Liver (tissue), 9 donors: Measurements from ENCODE around the gene TSPOAP1. TPM values are rescaled to one million over a fixed set of nuclear protein-coding genes. Genes with fewer than 3 reads are reported as not detected.

Source experiments
- DNase-seq: peaks from one replicate; pipeline ENCODE4 v3.0.0-alpha.2; 2017; ENCODE audit warnings: low spot score
- H3K27ac ChIP-seq, 2 donors: one replicate each; pipeline ENCODE4 v1.7.0; 2013; ENCODE audit warnings: inconsistent platforms in 2 of 2, low read length in 2 of 2, control low read depth in 1 of 2, low read depth in 1 of 2, mild to moderate bottlenecking in 1 of 2
- H3K27me3 ChIP-seq, 4 donors: one replicate each; pipeline versions ENCODE4 v1.6.1 to v1.7.0; 2013; ENCODE audit warnings: low read length in 3 of 4, inconsistent platforms in 1 of 4, mild to moderate bottlenecking in 1 of 4, moderate library complexity in 1 of 4; ENCODE audit not compliant: control insufficient read depth in 4 of 4, insufficient read depth in 4 of 4
- H3K36me3 ChIP-seq, 4 donors: one replicate each; pipeline versions ENCODE4 v1.6.1 to v1.7.0; 2013; ENCODE audit warnings: low read length in 3 of 4, mild to moderate bottlenecking in 3 of 4, low read depth in 1 of 4, moderate library complexity in 1 of 4; ENCODE audit not compliant: control insufficient read depth in 4 of 4, insufficient read depth in 3 of 4
- H3K4me1 ChIP-seq, 4 donors: one replicate each; pipeline versions ENCODE4 v1.6.1 to v1.7.0; 2013; ENCODE audit warnings: low read length in 3 of 4, mild to moderate bottlenecking in 3 of 4, moderate library complexity in 1 of 4; ENCODE audit not compliant: control insufficient read depth in 4 of 4, insufficient read depth in 4 of 4
- H3K4me3 ChIP-seq, 3 donors: one replicate each; pipeline versions ENCODE4 v1.6.1 to v1.7.0; 2013; ENCODE audit warnings: low read length in 3 of 3, control low read depth in 1 of 3, low read depth in 1 of 3, mild to moderate bottlenecking in 1 of 3
- H3K9ac ChIP-seq, 2 donors: one replicate each; pipeline ENCODE4 v1.7.0; 2013; ENCODE audit warnings: low read length in 2 of 2, mild to moderate bottlenecking in 2 of 2, moderate library complexity in 2 of 2, control low read depth in 1 of 2, low read depth in 1 of 2
- H3K9me3 ChIP-seq, 4 donors: one replicate each; pipeline versions ENCODE4 v1.6.1 to v1.7.0; 2013; ENCODE audit warnings: low read length in 3 of 4; ENCODE audit not compliant: control insufficient read depth in 4 of 4
- CTCF ChIP-seq: fragments of 150-350 bp; IDR thresholded peaks from 2 replicates; pipeline ENCODE4 v1.5.1; 2017; ENCODE audit warnings: improper control_type of control experiment, low read depth, low read length; ENCODE audit not compliant: missing input control
- EGR1 ChIP-seq, 2 donors: IDR thresholded peaks; 2 replicates each; pipeline ENCODE4 v1.6.1; 2016 to 2018; ENCODE audit warnings: antibody characterized with exemption in 2 of 2, low read depth in 2 of 2
- FOXA1 ChIP-seq: IDR thresholded peaks from 2 replicates; pipeline ENCODE4 v1.6.1; 2016; ENCODE audit warnings: antibody characterized with exemption
- FOXA2 ChIP-seq: IDR thresholded peaks from 2 replicates; pipeline ENCODE4 v1.6.1; 2016; ENCODE audit warnings: antibody characterized with exemption
- GABPA ChIP-seq, 2 donors: IDR thresholded peaks in 1 of 2; conservative IDR thresholded peaks in 1 of 2; 2 replicates each; pipeline ENCODE4 v1.6.1; 2016; ENCODE audit warnings: antibody characterized with exemption in 2 of 2, mild to moderate bottlenecking in 1 of 2, moderate library complexity in 1 of 2
- HNF4A ChIP-seq, 2 donors: conservative IDR thresholded peaks; 2 replicates each; pipeline ENCODE4 v1.6.1; 2016; ENCODE audit warnings: antibody characterized with exemption in 2 of 2, mild to moderate bottlenecking in 2 of 2
- HNF4G ChIP-seq: IDR thresholded peaks from 2 replicates; pipeline ENCODE4 v1.6.1; 2016; ENCODE audit warnings: antibody characterized with exemption
- JUND ChIP-seq, 2 donors: IDR thresholded peaks; 2 replicates each; pipeline ENCODE4 v1.6.1; 2016; ENCODE audit warnings: antibody characterized with exemption in 2 of 2
- NR2F2 ChIP-seq: IDR thresholded peaks from 2 replicates; pipeline ENCODE4 v1.6.1; 2016; ENCODE audit warnings: antibody characterized with exemption
- RAD21 ChIP-seq, 2 donors: IDR thresholded peaks; 2 replicates each; pipeline ENCODE4 v1.6.1; 2016; ENCODE audit warnings: antibody characterized with exemption in 2 of 2, mild to moderate bottlenecking in 2 of 2
- REST ChIP-seq: IDR thresholded peaks from 2 replicates; pipeline ENCODE4 v1.6.1; 2016; ENCODE audit warnings: antibody characterized with exemption, mild to moderate bottlenecking
- RXRA ChIP-seq, 2 donors: IDR thresholded peaks; 2 replicates each; pipeline ENCODE4 v1.6.1; 2017 to 2018; ENCODE audit warnings: antibody characterized with exemption in 2 of 2, mild to moderate bottlenecking in 1 of 2
- SP1 ChIP-seq: IDR thresholded peaks from 2 replicates; pipeline ENCODE4 v1.6.1; 2018; ENCODE audit warnings: antibody characterized with exemption, mild to moderate bottlenecking
- TAF1 ChIP-seq: conservative IDR thresholded peaks from 2 replicates; pipeline ENCODE4 v1.6.1; 2016; ENCODE audit warnings: antibody characterized with exemption, mild to moderate bottlenecking
- YY1 ChIP-seq: IDR thresholded peaks from 2 replicates; pipeline ENCODE4 v1.6.1; 2016; ENCODE audit warnings: antibody characterized with exemption, mild to moderate bottlenecking
- ZBTB33 ChIP-seq: IDR thresholded peaks from 2 replicates; pipeline ENCODE4 v1.6.1; 2016; ENCODE audit warnings: antibody characterized with exemption
- whole genome bisulfite sequencing: extraction: QIAGEN DNeasy Blood & Tissue Kit; methylation state at CpG from one replicate; pipeline ENCODE4 v1.1.7; 2013; 5-methylcytosine and 5-hydroxymethylcytosine counted together
- polyA plus RNA-seq, 2 donors: library from polyadenylated mRNA; stranded (reverse) in 1 of 2; unstranded in 1 of 2; fragments of 200-250 nt in 1 of 2; fragments of >200 nt in 1 of 2; fragmentation: Nextera tagmentation in 1 of 2; extraction: Ambion mirVana in 1 of 2; gene quantifications; one replicate each; pipeline versions ENCODE4 v1.2.1 to v1.2.3, GENCODE V29; 2013 to 2015
- total RNA-seq, 2 donors: library from RNA; depleted of rRNA; stranded (reverse); fragments of >200 nt; gene quantifications; one replicate each; pipeline ENCODE4 v1.2.3, GENCODE V29; 2014
- TF ChIP-seq, protein P1 (sequence below): IDR thresholded peaks from 2 replicates; pipeline ENCODE4 v1.6.1; 2016; ENCODE audit warnings: antibody characterized with exemption
- TF ChIP-seq, protein P2 (sequence below): IDR thresholded peaks from 2 replicates; pipeline ENCODE4 v1.6.1; 2016; ENCODE audit warnings: antibody characterized with exemption
- donor health status: healthy.
- donor health status: healthy.
- donor health status: healthy.
- donor health status: healthy.
- donor health status: healthy.

The TSPOAP1 gene
- total and polyA plus RNA-seq, 4 donors: 1.5 to 4.6 (median 2.6) TPM

DNA sequence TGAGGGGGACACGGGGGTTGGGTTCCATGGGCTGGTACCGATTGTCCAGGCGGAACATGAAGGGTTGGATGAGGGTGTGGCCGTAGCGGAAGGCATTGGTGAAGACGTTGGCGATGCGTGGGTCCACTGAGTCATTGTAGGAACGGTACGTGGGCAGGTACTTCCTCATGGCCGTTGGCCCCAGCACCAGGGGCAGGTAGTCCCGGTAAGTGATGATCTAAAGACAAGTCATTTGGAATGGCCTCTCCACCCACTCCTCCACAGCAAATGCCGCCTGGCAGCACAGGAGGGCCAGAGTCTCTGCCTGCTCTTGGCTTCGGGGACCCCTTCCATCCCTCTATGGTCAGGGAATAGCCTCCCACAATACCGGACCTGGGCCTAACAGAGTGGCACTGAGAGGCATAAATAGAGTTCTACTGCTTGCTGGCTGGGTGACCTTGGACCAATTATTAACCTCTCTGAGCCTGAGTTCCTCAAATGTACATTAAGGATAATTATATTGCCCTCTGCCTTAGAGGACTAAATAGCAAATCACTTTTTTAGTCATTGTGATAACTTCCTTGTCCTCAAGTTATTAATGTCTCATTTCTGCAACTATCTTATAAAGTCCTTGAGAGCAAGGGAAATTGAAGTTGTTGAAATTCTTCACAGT is 55.0 kb downstream of the TSPOAP1 start:
- Histone ChIP-seq H3K27ac (no peak overlapping the region), H3K36me3 (no peaks in the 10 kb centered on the region), H3K27me3 (no peaks in the 10 kb centered on the region), H3K9ac (no peak overlapping the region), H3K9me3 (no peaks in the 10 kb centered on the region), H3K4me3 (no peak overlapping the region), H3K4me1 (no peaks in the 10 kb centered on the region)
- no peak for DNase-seq
- TF ChIP-seq NR2F2 (no peak), YY1 (no peak), SP1 (no peak), EGR1 (IDR thresholded peaks at IDR 0.05; ENCODE audit: low read depth in 2 of 2) (no peak), FOXA2 (no peak), RXRA (IDR thresholded peaks at IDR 0.05) (no peak), ZBTB33 (no peak), JUND (IDR thresholded peaks at IDR 0.05) (no peak), HNF4A (conservative IDR thresholded peaks at IDR 0.05) (no peak), RAD21 (IDR thresholded peaks at IDR 0.05) (no peak), HNF4G (no peak), TAF1 (no peak), FOXA1 (no peak), REST (no peak), CTCF (no peak), GABPA (IDR thresholded peaks at IDR 0.05 in 1 of 2, conservative IDR thresholded peaks at IDR 0.05 in 1 of 2) (no peak)
- TF ChIP-seq, protein P1, sequence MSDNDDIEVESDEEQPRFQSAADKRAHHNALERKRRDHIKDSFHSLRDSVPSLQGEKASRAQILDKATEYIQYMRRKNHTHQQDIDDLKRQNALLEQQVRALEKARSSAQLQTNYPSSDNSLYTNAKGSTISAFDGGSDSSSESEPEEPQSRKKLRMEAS: no peak
- TF ChIP-seq, protein P2, sequence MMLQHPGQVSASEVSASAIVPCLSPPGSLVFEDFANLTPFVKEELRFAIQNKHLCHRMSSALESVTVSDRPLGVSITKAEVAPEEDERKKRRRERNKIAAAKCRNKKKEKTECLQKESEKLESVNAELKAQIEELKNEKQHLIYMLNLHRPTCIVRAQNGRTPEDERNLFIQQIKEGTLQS: no peak
- WGBS: 76% methylated on average over 15 of the region's 15 CpGs
